ENCODE measurements around the gene GOLGA6L24.
"Not testable (repeated sequence)": the region's sequence is repeated elsewhere in the genome, so short reads cannot be mapped to it uniquely, and the experiment has no call there.

GOLGA6L24 gene

GRCh38 chr15:28357984-28358383 lies at the start of gene GOLGA6L24:
GOLGA6L24 (minus strand) TSS chr15:28358084; CDS start chr15:28358023, 61 bp downstream.
- DNase-seq, result not testable (repeated sequence)

GRCh38 chr15:28402774-28403435 lies 45.0 kb upstream of the GOLGA6L24 start:
- DNase-seq, result not testable (repeated sequence)

- not testable (repeated sequence) for DNase-seq
Observed at GRCh38 chr15:28396022-28396421, 38.1 kb upstream of the GOLGA6L24 start.

- not testable (repeated sequence) for DNase-seq
Observed at GRCh38 chr15:28380053-28380452, 22.2 kb upstream of the GOLGA6L24 start.

GRCh38 chr15:28378364-28378763 lies 20.5 kb upstream of the GOLGA6L24 start, which contains the start of gene GOLGA8F:
GOLGA8F (plus strand) TSS chr15:28378664; CDS start chr15:28378762, 98 bp downstream.
- not testable (repeated sequence) for DNase-seq

GRCh38 chr15:28365502-28365901 lies 7.6 kb upstream of the GOLGA6L24 start:
- DNase-seq, result not testable (repeated sequence)

GRCh38 chr15:28322129-28322588 lies 35.7 kb downstream of the GOLGA6L24 start, which contains the start of gene HERC2:
HERC2 (minus strand) TSS chr15:28322179; CDS start chr15:28321433, 746 bp downstream.
- DNase-seq, result not testable (repeated sequence)

- DNase-seq, result not testable (repeated sequence)
Observed at GRCh38 chr15:28321358-28322078, 36.4 kb downstream of the GOLGA6L24 start.

- not testable (repeated sequence) for DNase-seq
Observed at GRCh38 chr15:28319725-28320124, 38.2 kb downstream of the GOLGA6L24 start.

GRCh38 chr15:28318828-28319227 lies 39.1 kb downstream of the GOLGA6L24 start:
- DNase-seq, result not testable (repeated sequence)

- DNase-seq, result not testable (repeated sequence)
Observed at GRCh38 chr15:28318122-28318521, 39.8 kb downstream of the GOLGA6L24 start.

GRCh38 chr15:28316958-28317357 lies 40.9 kb downstream of the GOLGA6L24 start:
- not testable (repeated sequence) for DNase-seq

- DNase-seq, result not testable (repeated sequence)
Observed at GRCh38 chr15:28310454-28310853, 47.4 kb downstream of the GOLGA6L24 start.

- not testable (repeated sequence) for DNase-seq
Observed at GRCh38 chr15:28308718-28309117, 49.2 kb downstream of the GOLGA6L24 start.

Measured in activated CD8-positive, alpha-beta memory T cell treated with anti-CD3 and anti-CD28 coated beads, Interleukin-2, amount 50 U/mL, for 4 hours (primary cell).